GM12875 (cell line): ENCODE measurements around the gene SLC43A1.

Experiments used
- H3K4me3 ChIP-seq: one replicate; pipeline ENCODE4 v1.5.1; 2011; ENCODE audit warnings: low read depth, low read length, control low read depth
- TF ChIP-seq, protein P1 (sequence below): IDR thresholded peaks from 2 replicates; pipeline ENCODE4 v1.5.1; 2011; ENCODE audit warnings: low read depth, mild to moderate bottlenecking, control low read depth, inconsistent platforms, low read length, moderate library complexity, borderline replicate concordance; ENCODE audit not compliant: insufficient read depth

Gene SLC43A1

DNA sequence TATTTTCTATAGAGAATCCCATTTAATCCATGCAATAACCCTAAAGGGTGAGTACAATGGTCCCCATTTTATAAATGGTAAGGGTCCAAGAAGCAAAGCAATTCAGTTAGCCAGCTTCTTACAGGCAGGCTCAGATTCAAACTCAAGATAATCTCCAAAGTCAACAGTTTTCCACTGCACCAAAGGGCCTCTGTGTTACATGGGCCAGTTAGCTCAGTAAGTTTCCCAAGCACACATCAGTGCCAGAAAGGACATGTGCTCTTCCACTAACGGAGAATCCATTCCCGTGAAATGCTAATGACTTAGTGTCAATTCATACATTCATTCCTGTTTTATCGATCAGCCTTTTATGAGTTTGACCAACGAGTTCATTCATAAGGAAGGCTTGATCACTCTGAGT lies 11.0 kb downstream of the SLC43A1 start:
- TF ChIP-seq, protein P1, sequence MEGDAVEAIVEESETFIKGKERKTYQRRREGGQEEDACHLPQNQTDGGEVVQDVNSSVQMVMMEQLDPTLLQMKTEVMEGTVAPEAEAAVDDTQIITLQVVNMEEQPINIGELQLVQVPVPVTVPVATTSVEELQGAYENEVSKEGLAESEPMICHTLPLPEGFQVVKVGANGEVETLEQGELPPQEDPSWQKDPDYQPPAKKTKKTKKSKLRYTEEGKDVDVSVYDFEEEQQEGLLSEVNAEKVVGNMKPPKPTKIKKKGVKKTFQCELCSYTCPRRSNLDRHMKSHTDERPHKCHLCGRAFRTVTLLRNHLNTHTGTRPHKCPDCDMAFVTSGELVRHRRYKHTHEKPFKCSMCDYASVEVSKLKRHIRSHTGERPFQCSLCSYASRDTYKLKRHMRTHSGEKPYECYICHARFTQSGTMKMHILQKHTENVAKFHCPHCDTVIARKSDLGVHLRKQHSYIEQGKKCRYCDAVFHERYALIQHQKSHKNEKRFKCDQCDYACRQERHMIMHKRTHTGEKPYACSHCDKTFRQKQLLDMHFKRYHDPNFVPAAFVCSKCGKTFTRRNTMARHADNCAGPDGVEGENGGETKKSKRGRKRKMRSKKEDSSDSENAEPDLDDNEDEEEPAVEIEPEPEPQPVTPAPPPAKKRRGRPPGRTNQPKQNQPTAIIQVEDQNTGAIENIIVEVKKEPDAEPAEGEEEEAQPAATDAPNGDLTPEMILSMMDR: no peak
- H3K4me3 ChIP-seq: no peak overlapping the region

DNA sequence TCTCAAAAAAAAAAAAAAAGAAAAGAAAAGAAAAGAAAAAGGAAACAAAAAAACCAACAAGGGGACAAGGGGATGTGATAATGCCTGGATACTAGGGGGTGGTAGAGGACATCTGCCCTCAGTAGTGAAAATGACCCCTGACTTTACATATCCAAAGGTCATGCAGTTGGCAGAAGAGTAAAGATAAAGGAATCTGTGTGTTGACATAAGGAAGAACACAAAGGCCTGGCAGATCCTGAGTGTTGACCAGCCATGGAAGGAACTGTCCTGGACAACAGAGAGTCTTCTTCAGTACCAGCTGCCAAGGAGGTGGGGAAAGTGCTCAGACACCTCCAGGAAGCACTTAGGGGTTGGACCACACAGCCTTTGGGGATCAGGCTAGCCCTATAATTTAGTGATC lies 12.6 kb downstream of the SLC43A1 start:
- TF ChIP-seq, protein P1: no peak
- no peak overlapping the region for H3K4me3 ChIP-seq

DNA sequence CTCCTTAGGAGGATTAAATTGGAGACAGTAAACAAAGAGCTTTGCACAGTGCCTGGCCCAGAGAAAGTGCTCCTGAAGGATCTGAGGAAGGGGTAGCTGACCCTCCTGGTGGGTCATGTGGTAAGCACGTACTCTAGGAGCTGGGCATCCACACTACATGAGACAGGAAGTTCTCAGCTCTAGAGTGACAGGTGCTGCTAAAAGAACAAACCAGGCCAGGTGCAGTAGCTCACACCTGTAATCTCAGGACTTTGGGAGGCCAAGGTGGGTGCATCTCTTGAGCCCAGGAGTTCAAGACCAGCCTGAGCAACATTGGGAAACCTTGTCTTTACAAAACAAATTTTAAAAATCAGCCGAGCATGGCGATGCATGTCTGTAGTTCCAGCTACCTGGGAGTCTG lies 13.1 kb downstream of the SLC43A1 start:
- no peak overlapping the region for H3K4me3 ChIP-seq
- TF ChIP-seq, protein P1: no peak

DNA sequence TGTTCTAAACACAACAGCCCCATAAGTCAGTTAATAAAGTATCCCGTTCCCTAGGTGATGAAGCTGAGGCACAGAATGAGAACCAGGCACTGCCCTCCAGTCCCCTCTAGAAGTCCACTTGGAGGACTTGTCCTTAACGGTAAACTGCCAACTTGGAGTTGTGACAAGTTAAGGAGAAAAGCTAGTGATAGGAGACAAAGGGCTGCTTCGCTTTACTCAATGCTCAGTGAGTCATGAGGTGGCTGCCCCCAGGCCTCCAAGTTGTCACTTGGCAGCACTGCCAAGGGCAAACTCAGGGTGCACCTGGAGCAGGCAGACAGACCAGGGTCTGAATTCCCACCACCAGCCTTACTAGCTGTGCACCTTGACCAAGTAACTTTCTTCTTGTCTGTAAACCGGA lies 13.5 kb downstream of the SLC43A1 start:
- TF ChIP-seq, protein P1: no peak
- H3K4me3 ChIP-seq: no peak overlapping the region

DNA sequence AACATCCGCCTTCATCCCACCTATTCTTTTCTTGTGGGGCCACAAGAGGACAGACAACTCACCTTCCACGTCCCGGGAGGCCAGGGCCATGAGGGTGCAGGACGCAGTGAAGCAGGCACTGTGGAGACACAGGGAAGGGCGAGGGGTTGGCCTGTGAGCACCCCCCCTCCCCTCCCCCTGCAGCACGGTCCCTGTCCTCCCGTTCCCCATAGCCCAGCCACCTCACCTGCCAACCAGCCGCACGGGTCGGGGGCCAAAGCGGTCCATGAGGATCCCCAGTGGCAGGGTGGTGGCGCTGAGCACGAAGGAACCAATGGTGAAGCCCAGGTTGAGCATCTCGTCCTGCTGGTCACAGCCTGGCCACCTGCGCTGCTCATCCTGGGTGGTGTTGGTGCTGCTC lies 14.6 kb downstream of the SLC43A1 start:
- TF ChIP-seq, protein P1: no peak
- no peak overlapping the region for H3K4me3 ChIP-seq

DNA sequence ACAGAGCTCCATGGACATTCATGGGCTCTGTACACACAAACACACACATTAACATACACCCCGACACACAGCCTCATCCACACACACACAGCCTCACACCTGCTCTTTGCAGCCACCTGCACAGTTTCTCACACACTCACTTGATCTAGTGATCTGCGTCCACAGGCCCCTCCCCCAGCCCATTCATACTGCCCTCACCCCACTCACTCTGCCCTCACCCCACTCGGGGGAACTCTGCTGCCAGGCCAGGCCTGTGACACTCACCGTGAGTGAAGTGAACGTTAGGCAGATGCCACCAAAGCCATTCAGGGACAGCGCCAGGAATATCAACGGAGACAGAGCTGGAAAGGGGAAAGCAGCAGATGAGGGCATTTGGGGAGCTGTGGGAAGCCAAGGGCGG lies 15.0 kb downstream of the SLC43A1 start:
- no peak overlapping the region for H3K4me3 ChIP-seq
- TF ChIP-seq, protein P1: no peak

DNA sequence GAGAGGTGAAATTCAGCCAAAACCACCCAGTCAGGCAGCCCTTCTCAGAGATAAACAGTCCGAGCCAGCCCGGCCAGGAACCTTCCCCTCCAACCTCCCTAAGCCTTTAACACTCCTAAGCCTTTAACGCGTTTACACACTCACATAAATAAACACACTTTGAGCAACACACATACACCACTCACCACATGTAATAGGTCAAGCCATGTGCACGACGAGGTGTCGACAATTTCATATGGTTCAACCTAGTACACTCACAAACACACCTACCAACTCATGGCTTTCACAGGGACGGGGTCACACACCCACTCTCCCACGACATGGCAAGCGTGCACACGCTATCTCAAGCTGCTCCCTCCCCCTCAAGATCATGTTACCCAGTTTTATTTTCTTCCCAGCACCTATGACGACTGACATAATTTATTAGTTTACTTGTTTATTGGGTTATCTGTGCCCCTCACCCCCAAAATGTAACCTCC lies 15.5 kb downstream of the SLC43A1 start:
- TF ChIP-seq, protein P1: no peak
- H3K4me3 ChIP-seq: no peak overlapping the region
